Limb (tissue), 2 donors: Measurements from ENCODE around the gene GABRB3.

Experiments
- DNase-seq, 2 donors: peaks; one replicate each; pipeline ENCODE4 v3.0.0-alpha.2; 2016; ENCODE audit errors: extremely low spot score in 2 of 2

Gene GABRB3

DNA sequence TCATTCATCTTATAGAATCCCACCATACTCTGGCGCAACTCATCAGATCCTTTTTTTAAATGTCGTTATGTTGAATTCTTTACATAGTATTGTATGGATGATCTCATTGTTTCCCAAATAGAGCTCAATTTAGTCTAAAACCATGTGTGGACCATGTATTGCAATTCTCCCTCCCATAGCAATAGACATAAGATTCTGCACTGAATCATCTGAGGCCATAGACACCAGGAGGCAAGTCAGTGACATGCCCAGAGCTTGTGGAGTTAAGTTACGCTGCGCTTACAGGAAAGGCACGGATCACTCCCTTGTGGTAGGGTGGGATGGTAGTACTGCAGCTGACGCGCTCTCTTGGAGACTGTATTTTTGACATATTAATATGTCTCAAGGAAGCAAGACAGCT, 211.0 kb downstream of the GABRB3 start:
- DNase-seq, result peak in 1 of 2 donors; percentile 48

GRCh38 chr15:26561130-26561529, 211.7 kb downstream of the GABRB3 start:
- DNase-seq, result no peak

- DNase-seq, result no peak
Observed at GRCh38 chr15:26555898-26556297, 217.0 kb downstream of the GABRB3 start.

DNA sequence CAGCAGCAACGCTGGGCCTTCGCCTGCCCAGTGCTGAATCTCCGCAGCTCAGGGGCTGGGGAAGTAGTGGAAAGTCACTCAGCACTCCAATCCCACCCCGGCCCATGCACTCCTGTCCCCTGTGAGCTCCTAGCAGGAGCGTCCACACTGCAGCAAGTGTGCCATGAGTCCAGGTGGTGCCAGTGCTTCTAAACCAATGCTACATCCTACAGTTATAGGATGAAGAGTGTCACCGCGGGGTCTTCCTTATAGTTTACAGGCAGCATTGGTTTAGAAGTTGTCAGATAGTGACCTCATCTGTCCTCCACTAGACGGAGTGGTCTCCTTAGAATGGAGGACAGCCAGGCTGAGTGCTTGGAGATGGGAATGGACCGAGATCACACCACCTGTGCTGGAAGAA, 221.4 kb downstream of the GABRB3 start:
- no peak for DNase-seq

DNA sequence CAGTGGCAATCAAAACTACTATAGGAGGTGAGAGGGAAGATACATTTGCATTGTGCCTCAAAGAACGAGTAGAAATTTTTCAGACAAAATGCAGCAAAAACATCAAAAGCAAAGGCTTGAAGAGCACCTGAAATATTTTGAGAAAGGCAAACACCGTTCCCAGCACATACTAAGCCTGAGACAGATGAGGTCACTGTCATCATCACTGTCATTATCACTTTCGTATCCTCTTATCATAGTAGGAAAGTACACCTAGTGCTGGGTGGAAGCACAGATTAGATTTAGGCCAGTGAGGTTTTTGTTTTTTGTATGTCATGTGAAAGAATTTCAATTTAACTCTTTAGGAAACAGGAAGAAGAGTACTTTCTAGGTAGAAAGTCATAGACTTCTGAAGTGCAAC, 222.0 kb downstream of the GABRB3 start:
- DNase-seq, result no peak

DNA sequence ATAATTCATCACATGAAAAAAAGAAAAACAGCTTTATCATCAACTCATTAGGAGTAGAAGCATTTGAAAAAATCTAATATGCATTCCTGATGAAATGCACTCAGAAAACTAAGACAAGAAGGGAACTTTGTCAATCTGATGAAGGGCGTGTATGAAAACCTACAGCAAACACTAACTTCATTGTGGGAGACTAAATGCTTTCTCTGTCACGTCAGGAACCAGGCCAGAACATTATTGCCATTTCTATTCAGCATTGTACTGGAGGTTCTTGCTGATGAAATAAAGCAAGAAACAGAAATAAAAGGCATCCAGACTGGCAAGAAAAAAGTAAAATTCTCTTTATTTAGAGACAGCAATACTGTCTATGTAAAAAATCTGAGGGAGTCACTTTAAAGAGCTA, 235.2 kb downstream of the GABRB3 start:
- DNase-seq, result no peak

DNA sequence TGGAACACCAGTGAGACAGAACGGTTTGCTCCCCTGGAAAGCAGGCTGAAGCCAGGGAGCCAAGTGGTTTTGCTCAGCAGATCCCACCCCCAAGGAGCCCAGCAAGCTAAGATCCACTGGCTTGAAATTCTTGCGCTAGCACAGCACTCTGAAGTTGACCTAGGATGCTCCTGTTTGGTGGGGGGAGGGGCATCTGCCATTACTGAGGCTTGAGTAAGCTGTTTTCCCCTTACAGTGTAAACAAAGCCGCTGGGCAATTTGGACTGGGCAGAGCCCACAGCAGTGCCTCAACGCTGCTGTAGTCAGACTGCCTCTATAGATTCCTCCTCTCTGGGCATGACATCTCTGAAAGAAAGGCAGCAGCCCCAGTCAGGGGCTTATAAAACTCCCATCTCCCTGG, 241.4 kb downstream of the GABRB3 start:
- no peak for DNase-seq

DNA sequence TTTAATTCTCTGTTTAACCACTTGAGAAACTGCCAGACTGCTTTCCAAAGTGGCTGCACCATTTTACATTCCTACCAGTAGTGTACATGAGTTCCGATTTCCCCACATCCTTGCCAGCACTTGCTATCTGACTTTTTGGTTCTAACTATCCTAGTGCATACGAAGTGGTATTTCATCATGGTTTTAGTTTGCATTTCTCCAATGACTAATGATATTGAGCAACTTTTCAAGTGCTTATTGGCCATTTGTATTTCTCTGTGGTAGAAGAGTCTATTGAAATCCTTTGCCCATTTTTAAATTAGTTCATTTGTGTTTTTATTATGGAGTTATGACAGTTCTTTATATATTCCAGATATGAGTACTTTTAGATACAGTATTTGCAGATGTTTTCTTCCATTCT, 247.8 kb downstream of the GABRB3 start:
- no peak for DNase-seq

GRCh38 chr15:26521691-26522198, 251.1 kb downstream of the GABRB3 start:
- DNase-seq, result no peak

GRCh38 chr15:26521130-26521529, 251.7 kb downstream of the GABRB3 start:
- DNase-seq, result no peak

- no peak for DNase-seq
Observed at GRCh38 chr15:26518885-26519284, 254.0 kb downstream of the GABRB3 start.

DNA sequence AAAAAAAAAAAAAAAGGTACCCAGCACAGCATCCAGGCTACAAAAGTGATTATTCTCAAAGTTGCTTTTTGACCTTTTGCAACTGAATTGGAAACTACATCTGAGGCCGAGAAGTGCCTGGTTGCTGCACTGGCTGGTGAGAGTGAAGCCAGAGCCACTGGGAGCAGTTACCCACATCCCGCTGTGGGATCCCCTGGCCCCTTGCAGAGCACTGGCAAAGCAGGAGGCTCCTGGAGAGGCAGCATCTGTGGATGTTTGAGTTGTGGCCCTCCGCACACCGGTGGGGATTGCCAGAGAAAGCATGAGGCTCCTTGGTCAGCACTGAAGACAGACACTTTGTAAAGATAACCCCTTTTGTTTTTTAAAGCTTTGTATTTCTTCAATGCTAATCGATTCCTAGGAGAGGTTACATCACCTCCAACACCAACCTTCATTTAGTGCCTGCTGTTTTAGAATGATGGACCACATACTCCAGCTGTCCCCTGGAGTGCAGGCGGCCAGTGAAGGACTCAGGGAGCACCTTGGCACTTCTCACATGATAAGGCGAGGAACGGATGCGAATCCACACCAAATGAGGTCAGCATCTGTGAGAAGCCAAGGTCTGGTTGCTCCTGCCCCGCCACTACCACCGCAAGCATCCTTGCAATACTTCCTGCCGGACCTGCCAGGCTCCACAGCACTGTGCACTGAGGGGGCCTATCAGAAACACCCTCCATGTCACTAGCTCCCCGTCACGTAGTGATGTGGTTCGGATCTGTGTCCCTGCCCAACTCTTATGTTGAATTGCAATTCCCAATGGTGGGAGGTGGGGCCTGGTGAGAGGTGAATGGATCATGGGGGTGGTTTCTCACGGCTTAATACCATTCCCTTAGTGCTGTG, 256.5 kb downstream of the GABRB3 start:
- DNase-seq, result no peak

DNA sequence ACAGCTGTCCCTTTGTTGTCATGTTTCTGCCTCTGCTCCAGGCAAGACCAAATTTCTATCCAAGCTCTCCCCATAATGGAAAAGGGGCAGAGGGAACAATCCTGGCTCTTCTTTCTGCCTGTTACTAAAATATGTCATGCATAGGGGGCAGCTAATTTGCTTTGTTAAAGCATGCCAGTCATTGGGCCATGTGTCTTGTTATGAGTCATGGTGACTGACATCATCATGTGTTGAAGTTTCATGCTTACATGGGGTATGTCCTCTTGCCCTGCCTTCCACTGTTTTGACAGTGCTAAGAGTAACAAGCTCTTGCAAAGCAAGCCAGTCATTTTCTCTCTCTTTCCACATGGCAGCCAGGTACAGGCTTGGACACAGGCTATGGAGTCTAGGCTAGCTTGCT, 268.9 kb downstream of the GABRB3 start:
- no peak for DNase-seq
